Amygdala (tissue), 56 donors: ENCODE data around the gene BCL2.

Experiments used
- DNase-seq, 56 donors: peaks; one replicate each; lab custom pipeline; 2025; lab: John Stamatoyannopoulos, UW

BCL2 gene

DNA sequence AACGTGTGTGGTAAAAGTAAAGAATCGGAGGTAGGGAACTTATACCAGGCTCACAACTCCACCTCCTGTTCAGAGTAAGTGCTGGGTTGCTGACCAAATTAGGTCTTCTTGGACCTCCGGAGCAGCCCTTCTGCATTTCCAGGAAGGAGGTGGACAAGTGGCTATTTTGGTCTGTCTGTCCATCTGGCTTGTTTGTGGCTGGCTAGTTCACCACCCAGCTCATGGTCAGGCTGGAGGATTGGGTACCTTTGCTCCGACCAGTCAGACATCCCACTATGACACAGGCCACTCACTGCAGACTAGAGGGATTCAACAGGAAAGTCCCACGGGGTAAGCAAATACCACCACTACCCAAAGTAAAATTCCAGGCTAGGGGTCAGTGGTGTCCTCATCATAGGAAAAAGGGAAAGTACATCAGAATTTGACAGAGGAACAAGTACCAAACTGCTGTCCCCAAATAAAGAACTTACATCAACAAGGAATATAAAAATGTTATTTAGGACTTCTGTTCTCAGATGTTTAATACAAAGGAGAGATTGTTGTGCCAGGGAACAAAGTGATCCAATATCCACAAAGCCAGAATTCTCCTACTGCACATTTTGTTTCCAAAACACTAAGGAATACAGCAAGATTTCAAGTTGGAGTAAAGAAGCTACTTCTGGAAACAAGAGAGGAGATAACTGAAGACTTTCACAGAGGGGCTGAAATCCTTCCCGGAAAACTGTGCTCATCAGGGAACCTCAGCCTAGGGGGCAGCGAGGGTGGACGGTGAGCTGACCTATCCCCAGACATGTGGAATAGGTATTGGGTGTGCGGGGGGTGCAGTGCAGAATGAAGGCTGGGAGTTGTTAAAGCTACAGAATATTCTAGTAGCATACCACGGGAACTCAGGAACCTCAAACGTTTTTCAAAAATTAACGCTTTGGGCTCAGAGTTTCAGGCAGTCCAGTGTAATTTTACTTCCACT, 56.9 kb downstream of the BCL2 start:
- peak in 20 of 56 donors; percentile 10 to 50 (median 24) for DNase-seq

DNA sequence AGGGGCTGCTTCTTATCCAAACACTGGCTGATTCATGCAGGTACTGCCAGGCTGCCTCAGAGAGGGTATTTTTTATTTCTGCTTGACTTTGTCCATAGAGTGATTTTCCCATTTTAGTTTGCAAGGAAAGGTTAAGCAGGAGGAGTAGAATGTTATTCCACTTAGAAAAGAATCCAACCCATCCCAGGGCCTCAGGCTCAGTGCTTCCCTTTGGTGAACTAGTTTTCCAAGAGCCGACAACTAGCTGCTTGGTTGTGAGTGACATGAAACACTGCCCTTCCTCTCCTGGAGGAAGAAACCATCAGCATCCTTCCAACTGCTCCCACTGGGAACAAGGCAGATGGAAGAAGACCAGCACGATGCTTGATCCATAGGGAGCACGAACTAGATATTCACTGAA, 58.5 kb downstream of the BCL2 start:
- no peak for DNase-seq

DNA sequence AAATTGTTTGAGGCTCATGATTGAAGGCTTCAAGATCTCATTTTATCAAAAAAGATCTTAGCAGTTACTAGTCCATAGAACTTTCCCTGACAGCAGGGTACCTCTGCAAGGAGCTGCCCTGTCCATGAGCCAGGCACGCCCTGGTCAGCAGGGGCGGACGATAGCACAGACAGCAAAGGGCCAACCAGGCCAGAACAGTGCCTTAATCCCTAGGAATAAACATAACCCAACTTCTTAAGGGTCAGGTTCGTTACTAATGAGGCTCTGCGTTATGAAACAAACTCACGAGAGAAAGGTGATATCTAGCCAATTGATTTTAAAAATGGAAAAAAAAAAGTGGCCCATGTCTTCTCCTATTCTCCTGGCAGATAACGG, 59.2 kb downstream of the BCL2 start:
- no peak for DNase-seq

DNA sequence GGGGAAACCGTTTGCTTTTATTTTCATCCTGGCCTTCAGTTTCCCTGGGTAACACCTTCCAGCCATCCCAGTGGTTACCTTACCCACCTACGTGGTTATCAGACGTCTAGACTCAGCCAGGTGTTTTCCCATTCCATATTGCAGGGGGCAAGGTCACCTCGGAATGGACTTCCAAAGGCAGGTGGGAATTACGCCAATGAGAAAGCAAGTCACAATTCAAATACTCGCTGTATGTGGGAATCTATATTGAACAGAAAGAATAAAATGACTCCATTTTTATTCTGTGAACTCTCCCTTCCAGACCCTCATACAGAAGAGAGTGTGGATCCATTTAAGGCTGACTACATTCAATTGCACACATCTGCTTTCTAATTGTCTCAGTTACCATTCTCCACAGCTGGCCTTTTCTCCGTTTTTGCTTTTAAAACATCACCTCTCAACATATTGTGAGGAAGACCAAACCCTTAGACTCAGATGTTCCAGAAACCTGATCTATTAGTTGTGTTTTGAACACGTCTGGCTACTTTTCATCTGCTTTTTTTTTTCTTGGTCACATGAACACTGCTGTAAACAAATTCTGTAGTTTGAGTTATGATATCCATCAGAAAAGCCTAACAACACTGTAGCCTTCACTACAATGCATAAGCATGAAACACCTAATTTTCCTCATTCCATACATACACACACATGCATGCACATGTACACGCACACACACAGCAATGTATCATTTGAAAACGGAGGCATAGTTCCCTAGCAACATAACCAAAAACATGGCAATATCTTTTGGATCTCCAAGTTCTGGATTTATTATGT, 59.8 kb downstream of the BCL2 start:
- no peak for DNase-seq

DNA sequence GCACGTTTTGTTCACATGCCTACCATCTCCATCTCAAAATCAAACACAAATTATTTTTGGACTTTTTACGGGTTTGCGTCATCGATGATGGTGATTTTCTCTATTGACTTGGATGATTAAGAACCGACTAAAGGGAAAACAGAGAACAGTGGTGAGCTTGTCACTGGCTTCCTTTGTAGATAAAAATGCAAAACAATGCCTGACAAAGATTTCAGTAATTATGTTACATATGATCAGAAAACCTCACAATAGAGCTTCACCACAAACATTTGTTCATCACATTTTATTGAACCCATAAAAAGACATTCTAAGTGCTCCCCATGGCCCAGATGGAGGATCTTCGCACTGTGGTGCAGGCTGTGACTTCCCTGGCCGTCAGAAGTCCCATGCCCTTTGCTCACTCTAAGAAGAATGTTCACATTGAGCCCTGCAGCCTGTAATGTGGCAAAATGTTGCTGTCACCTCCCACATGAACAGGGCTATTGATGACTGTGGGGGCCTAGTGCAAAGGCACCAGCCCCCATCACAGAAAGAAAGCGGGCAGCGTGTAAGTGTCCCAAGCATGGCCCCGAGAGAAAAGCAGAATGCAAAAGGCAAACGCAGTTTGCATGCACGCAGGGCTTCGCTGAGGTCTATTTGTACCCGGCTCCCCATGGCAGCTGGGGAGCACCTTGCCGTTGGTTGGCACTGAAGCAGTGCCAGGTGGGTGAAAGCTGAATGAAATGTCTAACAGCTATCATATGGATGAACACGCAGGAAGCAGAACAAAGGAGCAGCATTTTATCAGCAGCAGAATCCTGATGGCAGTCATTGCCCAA, 60.6 kb downstream of the BCL2 start:
- peak in 17 of 56 donors; percentile 7 to 62 (median 31) for DNase-seq

DNA sequence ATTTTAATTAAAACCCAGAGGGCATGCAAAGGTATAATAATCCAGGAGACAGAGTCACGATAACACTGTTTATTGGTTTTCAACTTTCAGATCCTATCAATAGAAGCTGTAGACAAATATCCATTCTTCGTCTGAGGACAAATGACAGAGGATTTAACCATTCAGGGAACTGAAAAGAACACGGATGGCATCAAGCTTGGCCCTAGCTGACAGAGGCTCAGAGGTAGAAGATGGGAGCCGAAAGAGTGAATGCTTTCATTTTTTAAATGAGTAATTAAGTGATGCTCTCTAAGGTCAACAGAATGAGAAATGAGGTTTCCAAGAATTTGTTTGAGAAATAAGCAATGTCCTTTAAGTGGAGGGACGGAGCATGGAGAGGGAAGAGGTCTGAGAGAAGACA, 62.1 kb downstream of the BCL2 start:
- DNase-seq, result no peak

DNA sequence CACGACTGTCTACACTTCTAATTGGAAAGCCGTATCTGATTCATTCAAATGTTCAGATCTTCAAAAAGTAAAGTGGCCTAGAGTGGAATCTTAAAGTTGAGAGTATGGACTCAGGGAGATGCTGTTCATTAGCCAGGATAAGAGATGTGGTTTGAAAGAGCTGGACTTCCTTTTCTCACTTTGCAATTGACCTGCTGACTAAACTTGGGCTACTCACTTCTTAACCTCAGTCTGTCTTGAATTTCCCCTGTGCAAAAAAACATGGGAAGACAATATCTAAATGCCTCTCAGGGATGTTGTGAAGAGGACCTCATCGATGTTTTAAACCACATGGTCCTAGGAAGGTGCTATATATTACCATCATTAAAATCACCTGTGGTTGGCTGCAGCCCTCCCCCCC, 64.1 kb downstream of the BCL2 start:
- DNase-seq, result no peak

DNA sequence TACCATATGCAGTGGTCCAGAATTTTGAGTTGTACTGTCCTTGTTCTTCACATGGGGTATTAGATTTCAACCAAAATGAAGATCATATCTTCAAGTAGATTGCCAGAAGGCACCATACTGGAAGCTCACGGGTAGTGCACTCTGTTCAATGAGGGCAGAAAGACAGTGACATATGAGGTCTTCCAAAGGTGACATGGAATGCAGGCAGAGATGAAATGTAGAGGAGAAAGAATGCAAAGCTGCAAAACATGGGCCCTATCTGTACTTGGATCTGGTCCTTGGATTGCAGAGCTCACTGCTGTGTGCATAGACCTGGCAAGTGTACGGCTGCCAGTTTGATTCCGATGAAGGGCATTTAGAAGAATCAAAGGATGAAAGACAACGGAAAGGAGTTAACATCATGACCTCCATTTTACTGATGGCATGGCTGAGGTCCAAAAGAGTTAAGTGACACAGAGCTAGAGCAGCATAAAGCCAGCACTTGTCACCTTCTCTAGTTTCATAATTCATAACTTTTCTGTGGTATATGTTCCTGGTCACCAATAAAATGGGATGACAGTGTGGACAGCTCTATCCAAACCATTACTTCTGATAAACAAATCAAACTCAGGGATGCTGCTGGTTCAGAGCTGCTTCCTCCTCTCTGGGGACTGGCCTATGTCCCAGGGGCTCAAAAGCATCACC, 64.7 kb downstream of the BCL2 start:
- no peak for DNase-seq

DNA sequence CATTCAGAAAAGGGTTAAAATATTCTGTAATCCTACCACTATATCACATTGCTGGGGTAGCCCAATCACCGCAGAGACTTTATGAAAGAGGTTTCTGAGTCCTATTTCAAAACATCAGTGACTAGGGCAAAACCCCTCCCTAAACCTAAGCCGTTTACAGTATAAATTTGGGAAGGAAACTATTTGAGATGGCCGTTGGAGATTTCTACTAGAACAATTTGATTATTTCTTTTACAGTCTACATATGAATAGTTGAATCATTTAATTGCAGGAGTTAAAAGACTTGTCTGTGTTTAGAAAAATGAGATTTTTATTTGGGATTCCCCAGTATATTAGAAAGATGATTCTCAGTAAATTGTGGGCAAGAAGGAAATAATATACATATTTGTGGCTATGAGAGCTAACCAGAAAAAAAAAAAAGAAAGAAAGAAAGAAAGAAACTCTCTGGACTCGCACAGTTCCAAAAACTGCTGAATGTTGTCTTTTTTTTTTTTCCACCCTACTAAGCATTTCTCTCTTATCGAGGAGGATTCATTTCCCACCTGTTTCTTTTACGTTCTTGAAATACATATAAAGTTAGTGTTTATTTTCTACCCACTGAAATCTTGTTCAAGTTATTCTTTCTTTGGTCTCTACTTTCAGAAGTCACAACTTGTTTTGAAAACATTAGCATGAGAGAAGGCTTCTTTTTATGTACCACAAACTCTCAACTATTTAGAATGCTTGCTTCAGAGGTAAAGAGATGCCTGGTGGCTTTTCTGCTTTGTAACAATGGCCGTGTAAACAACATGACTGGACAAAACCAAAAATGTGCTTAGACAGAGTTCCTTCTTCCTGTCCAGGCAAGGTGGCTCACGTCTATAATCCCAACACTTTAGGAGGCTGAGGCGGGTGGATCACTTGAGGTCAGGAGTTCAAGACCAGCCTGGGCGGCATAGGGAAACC, 65.9 kb downstream of the BCL2 start:
- no peak for DNase-seq

DNA sequence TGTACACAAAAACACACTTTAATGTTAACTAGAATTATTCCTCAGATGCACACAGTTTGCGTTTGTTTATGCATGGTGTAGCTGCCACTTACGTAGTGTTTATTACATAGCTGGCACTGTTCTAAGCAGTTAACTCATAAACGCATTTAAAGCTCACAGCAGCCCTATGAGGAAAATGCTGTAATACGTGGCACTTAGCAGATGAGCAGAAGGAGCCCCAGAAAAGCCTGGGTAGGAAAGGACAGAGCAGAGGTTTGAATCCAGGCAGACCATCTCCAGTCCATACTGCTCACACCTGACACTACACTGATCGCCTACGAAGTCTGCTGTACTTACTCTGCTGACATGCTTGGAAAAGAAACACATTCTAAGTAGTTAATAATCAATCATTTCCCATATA, 66.6 kb downstream of the BCL2 start:
- no peak for DNase-seq

DNA sequence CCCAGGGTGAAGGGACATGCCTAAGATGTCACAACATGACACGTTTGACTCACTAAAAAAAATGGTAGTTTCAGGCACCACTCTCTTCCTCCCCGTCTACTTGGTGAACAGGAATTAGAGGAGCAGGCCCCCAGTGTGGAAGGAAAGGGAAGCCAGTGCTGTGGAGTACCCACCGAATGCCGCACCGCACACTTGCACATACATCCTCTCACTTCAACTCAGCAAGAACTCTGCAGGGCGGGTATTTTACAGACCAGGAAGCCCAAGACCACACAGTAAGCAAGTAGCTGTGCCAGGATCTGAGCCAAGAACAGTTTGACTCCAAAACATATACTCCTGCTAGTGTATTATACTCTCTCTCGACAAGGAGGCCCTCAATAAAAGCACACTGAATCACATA, 69.8 kb downstream of the BCL2 start:
- DNase-seq, result no peak

DNA sequence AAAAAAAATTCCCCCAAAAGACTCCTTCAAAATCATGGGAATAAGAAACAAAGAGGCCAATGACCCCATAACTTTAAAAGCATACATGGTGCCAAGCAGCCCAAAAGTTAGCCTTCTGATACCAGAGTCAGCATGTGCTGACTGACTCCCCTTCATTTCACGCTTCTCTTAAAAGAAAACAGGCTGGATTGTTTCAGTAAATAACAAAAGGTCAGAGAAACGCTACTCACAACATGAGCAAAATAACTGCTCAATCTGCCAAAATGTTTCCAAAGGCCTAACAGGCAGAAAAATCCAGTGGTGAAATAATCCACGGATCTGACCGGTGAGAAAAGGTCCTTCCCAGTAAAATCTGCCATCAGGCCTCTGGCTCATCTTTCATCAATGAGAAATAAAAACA, 71.6 kb downstream of the BCL2 start:
- no peak for DNase-seq

DNA sequence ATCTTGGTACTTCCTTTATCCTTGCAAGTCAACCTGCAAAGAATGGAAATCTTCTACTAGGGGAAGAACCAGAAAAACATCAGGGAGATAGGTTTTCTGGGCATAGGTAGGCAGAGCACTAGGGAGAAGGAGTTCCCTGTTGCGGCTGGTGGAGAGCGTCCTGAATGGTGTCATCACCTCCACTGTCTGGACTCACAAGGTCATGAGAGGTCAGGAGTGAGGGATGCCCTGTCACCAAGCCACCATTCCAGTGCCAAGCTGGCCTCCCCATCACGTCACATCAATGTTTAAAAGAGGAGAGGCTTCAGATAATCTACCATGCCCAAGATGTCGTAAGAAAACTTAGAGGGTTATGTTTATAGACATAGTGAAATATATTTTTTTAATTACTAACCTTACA, 72.1 kb downstream of the BCL2 start:
- no peak for DNase-seq

DNA sequence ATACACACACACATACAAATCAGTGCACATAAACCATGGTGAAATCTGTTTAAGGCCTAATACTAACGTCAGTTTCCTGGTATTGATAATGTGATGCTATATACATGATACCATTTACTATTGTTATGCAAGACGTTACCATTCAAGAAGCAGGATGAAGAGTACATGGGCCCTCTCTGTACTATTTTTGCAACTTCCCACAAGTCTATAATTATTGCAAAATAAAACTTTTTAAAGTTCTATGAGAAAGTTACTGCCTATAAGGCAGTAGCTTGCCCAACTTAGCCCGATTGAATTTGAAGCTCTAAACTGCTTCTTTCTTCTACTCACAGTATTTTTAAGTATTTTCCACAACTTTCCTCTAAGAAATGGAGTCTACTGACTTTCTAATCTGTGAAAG, 74.0 kb downstream of the BCL2 start:
- no peak for DNase-seq

DNA sequence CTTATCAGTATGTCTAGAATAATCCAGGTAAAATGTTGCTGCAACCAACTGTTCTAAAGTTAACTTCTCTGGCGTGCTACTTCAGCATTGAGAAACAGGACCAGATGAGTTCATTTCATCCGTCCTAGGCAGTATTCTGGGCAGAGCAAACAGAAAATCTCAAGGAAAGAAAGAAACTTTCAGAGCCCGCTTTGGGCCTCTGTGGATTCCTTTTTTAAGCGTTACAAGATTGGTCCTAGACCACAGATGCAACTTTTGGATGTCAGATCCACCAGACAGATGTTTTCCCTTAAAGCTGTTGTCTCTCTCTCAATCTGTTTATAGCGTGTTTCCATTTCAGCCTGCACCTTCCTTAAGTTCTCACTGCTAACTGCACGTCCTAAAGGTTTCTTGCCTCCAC, 75.0 kb downstream of the BCL2 start:
- DNase-seq, result no peak

DNA sequence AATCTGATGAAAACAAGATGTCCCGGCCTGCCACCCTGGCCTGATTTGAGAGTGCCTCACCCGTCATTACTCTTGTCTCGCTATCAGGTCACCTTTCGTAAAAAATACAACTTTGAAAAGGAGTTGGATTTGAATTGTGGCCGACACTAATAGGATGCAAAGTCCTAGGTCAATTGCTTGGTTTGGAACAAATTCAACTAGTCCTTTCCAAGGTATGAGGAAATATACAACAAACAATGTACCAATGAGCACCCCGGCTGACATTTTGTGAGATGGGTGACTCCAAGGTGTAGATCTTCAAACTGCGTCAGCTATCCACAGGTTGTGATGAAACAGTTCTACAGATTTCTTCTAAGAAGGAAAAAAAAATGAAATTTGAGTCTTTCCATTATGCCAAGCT, 77.8 kb downstream of the BCL2 start:
- DNase-seq, result no peak

DNA sequence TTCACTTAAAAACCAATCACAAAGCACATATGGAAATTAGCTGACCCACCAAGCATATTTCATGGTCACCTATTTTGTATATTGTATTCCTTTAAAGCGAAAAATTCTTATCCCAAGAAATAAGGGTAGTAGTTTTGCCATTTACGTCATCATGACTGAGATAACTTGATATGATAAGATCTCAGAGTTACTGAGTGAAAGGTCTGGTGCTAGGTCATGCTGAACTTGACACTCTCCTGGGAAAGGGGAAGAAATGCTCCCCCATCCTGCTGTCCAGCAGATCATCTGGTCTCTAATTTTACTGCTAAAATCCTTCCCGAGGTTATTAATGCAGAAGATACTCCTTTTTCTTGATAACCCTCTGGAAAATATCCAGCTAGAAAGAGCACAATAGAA, 78.3 kb downstream of the BCL2 start:
- no peak for DNase-seq

DNA sequence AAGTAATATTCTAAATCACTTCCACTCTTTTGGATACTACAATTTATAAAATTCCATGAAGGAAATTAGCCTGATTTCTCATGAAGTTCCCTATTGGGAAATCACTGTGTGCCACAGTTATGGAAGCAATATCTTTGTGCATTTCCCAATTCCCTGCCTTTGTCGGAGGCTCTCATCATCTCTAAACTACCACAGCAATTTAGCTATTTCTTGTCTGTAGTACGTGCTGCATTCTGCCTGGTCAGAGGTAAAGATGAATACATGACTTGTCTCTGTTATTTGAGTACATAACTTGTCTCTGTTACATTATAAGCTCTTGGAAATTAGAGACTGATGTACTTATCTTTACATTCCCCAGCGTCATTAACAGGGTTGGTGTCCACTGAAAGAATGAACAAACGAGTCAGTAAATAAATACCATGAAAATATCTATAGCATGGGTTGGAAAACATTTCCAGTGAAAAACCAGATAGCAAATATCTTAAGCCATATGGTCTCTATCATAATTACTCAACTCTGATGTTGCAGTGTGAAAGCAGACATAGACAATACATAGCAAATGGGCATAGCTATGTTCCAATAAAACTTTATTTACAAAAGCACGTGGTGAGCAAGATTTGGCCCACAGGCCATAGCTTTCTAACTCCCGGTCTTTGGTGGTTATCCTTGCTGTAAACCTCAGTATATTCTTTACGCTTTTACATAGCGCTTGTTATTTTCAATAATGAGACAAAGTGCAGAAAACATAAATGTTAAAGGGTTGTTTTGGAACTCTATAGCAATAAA, 78.8 kb downstream of the BCL2 start:
- no peak for DNase-seq
